MM.1S (cell line): ENCODE measurements around the gene EVA1B.

Experiments used
- DNase-seq: peaks from one replicate; pipeline ENCODE4 v3.0.0-alpha.2; 2015
- H2AFZ ChIP-seq: fragments of 300-600 bp; sonication (generic); 2 replicates; pipeline ENCODE4 v1.6.0; 2016; ENCODE audit warnings: antibody characterized with exemption, low read length
- H3F3A ChIP-seq: fragments of 300-600 bp; sonication (generic); 2 replicates; pipeline ENCODE4 v1.6.1; 2016; ENCODE audit warnings: mild to moderate bottlenecking, antibody characterized with exemption, low read length, moderate library complexity, mixed read lengths; ENCODE audit not compliant: insufficient read depth
- H3K27ac ChIP-seq: fragments of 300-600 bp; sonication (generic); 2 replicates; pipeline ENCODE4 v1.5.1; 2016; ENCODE audit warnings: mild to moderate bottlenecking, low read length
- H3K27me3 ChIP-seq: fragments of 300-600 bp; sonication (generic); replicated peaks from 2 replicates; pipeline ENCODE4 v1.6.0; 2016; ENCODE audit warnings: low read length; ENCODE audit not compliant: insufficient read depth
- H3K36me3 ChIP-seq: fragments of 300-600 bp; sonication (generic); replicated peaks from 2 replicates; pipeline ENCODE4 v1.6.1; 2016; ENCODE audit warnings: mild to moderate bottlenecking, low read length, mixed read lengths; ENCODE audit not compliant: insufficient read depth
- H3K4me1 ChIP-seq: fragments of 300-600 bp; sonication (generic); 2 replicates; pipeline ENCODE4 v1.6.1; 2016; ENCODE audit warnings: low read length, mixed read lengths
- H3K4me2 ChIP-seq: fragments of 300-600 bp; sonication (generic); 2 replicates; pipeline ENCODE4 v1.6.0; 2016; ENCODE audit warnings: low read depth, low read length
- H3K4me3 ChIP-seq: fragments of 300-600 bp; sonication (generic); 2 replicates; pipeline ENCODE4 v1.5.1; 2016; ENCODE audit warnings: low read length, mixed read lengths
- H3K79me2 ChIP-seq: fragments of 300-600 bp; sonication (generic); 2 replicates; pipeline ENCODE4 v1.6.1; 2016; ENCODE audit warnings: mixed run types, low read length, mixed read lengths
- H3K9ac ChIP-seq: fragments of 300-600 bp; sonication (generic); 2 replicates; pipeline ENCODE4 v1.6.1; 2016; ENCODE audit warnings: low read length, mixed read lengths
- H3K9me2 ChIP-seq: fragments of 300-600 bp; sonication (generic); replicated peaks from 2 replicates; pipeline ENCODE4 v1.6.1; 2016; ENCODE audit warnings: mild to moderate bottlenecking, low read length, mixed read lengths; ENCODE audit not compliant: insufficient read depth
- H3K9me3 ChIP-seq: fragments of 300-600 bp; sonication (generic); replicated peaks from 2 replicates; pipeline ENCODE4 v1.6.1; 2016; ENCODE audit warnings: mild to moderate bottlenecking, low read length, mixed read lengths; ENCODE audit not compliant: insufficient read depth
- H4K20me1 ChIP-seq: fragments of 300-600 bp; sonication (generic); 2 replicates; pipeline ENCODE4 v1.6.1; 2016; ENCODE audit warnings: mild to moderate bottlenecking, low read length, moderate library complexity, mixed read lengths; ENCODE audit not compliant: insufficient read depth
- CTCF ChIP-seq: fragments of 300-600 bp; sonication (generic); IDR thresholded peaks from 2 replicates; pipeline ENCODE4 v1.5.1; 2016; ENCODE audit warnings: antibody characterized with exemption, low read length, mixed read lengths
- EZH2 ChIP-seq: fragments of 300-600 bp; sonication (generic); optimal IDR thresholded peaks from 2 replicates; pipeline ENCODE3; 2017; ENCODE audit warnings: low read depth, mild to moderate bottlenecking, antibody characterized with exemption, low read length, mixed read lengths
- EZH2phosphoT487 ChIP-seq: fragments of 300-600 bp; sonication (generic); IDR thresholded peaks from 2 replicates; pipeline ENCODE4 v1.6.1; 2018; ENCODE audit warnings: antibody characterized with exemption, low read length

Gene EVA1B

DNA sequence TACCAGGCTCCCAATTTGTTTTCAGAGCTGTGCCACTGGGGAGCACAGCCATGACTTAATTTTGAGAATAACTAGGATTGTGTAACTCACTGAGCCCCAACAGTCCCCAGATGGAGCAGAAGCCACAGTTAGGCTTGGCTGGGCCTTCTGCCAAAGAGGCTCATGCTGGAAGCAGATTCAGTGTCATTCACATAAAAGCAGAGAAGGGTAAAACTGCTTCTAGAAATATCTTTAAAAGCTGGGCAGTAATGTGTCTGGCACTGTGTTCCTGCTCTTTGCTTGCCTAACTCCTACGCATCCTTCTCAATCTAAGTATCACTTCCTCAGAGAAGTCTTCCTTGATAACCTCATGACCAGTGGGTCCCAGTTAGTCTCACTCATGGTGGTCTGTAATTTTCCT, 41.9 kb upstream of the EVA1B start:
- H3K9me2 ChIP-seq = no peaks in the 10 kb centered on the region
- H3K27ac ChIP-seq = no peak overlapping the region
- no peak overlapping the region for H3K4me2 ChIP-seq
- no peak overlapping the region for H3K4me3 ChIP-seq
- no peak overlapping the region for H2AFZ ChIP-seq
- no peaks in the 10 kb centered on the region for H4K20me1 ChIP-seq
- no peaks in the 10 kb centered on the region for H3K27me3 ChIP-seq
- TF ChIP-seq CTCF (no peak), EZH2phosphoT487 (no peak), EZH2 (no peak)
- H3K79me2 ChIP-seq = peaks cover 51% of the 10 kb centered on the region
- no peak for DNase-seq
- no peaks in the 10 kb centered on the region; the same call in 1 of the 2 replicates for H3F3A ChIP-seq
- no peaks in the 10 kb centered on the region for H3K9me3 ChIP-seq
- H3K9ac ChIP-seq = no peak overlapping the region
- H3K4me1 ChIP-seq = peaks cover 7% of the 10 kb centered on the region; the same call in 1 of the 2 replicates
- H3K36me3 ChIP-seq = no peaks in the 10 kb centered on the region; the same call in 1 of the 2 replicates

DNA sequence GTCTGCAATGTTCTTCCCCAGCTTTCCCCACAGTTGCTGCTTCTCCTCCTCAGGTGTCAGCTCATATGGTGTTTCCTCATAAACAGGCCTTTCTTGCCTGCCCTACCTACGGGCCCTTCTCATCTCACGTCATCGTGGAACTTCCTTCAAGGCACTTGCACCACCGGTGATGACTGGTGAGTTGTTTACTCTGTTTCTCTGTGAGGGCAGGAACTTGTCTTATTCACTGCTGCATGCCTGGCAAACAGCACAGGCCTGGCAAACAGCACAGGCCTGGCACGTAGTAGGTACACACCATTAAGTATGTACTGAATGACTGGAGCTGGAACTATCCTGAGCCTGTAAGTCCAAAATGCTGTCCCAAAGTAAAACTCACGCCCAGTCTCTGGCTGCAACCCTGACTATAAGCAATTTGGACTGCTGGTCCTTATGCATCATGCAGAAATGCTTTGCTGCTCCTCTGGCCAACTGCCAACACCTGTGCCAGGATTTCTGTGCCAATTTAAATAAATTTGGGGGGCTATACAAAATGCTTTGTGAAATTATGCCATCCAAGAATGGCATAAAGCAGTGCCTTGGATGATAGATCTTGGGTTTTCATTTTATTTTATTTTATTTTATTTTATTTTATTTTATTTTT, 36.6 kb upstream of the EVA1B start:
- Histone ChIP-seq H3K4me2 (no peak overlapping the region), H3K4me1 (no peaks in the 10 kb centered on the region), H3K27ac (no peak overlapping the region), H3K79me2 (0 out of 2 replicates have a peak, but pooled peaks cover 14% of the 10 kb centered on the region), H3K9ac (no peak overlapping the region), H3K36me3 (peaks cover 2% of the 10 kb centered on the region; the same call in 1 of the 2 replicates), H3K9me3 (no peaks in the 10 kb centered on the region), H3K9me2 (no peaks in the 10 kb centered on the region), H3F3A (no peaks in the 10 kb centered on the region), H2AFZ (no peak overlapping the region), H3K4me3 (no peak overlapping the region), H4K20me1 (no peaks in the 10 kb centered on the region), H3K27me3 (no peaks in the 10 kb centered on the region)
- TF ChIP-seq EZH2 = no peak
- DNase-seq = no peak

- no peaks in the 10 kb centered on the region for H3K27me3 ChIP-seq
- peaks cover 2% of the 10 kb centered on the region; the same call in 1 of the 2 replicates for H3K36me3 ChIP-seq
- H3K4me1 ChIP-seq = no peaks in the 10 kb centered on the region
- no peaks in the 10 kb centered on the region for H4K20me1 ChIP-seq
- H3K9me3 ChIP-seq = no peaks in the 10 kb centered on the region
- H3F3A ChIP-seq = no peaks in the 10 kb centered on the region
- no peak for DNase-seq
- no peak overlapping the region for H3K4me3 ChIP-seq
- H3K79me2 ChIP-seq = 0 out of 2 replicates have a peak, but pooled peaks cover 14% of the 10 kb centered on the region
- no peak overlapping the region for H3K4me2 ChIP-seq
- H2AFZ ChIP-seq = no peak overlapping the region
- TF ChIP-seq CTCF (no peak), EZH2phosphoT487 (no peak), EZH2 (no peak)
- no peak overlapping the region for H3K27ac ChIP-seq
- no peak overlapping the region for H3K9ac ChIP-seq
- no peaks in the 10 kb centered on the region for H3K9me2 ChIP-seq
Measured at GRCh38 chr1:36359383-36359782, 35.9 kb upstream of the EVA1B start.

DNA sequence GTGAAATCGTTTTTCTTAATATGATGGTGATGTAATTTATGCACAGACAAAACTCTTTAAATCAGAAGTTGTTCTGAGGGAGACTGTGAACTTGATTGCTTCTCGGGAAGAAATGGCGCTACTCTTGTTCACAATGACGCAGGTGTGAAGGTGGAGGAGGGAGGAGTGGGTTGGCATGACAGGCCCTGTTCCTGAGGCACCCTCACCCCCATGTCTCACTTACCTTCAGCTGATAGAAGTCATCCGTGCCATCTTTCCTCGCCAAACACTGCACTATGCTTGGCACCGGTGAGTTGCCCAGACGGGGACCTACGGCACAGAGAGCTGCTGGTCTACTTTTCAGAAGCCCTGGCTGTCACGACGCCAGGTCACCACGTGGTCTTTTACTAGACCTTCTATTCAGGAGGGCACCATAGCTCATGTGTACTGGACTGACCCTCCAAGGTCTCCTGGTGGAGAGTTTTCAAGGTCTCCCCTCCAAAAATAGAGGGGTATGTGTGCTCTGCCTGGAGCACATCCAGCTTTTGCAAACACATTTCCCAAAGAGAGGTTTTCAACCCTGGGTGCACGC, 35.2 kb upstream of the EVA1B start:
- Histone ChIP-seq H3K4me3 (no peak overlapping the region), H3F3A (no peaks in the 10 kb centered on the region), H2AFZ (no peak overlapping the region), H3K9me3 (no peaks in the 10 kb centered on the region), H3K79me2 (0 out of 2 replicates have a peak, but pooled peaks cover 14% of the 10 kb centered on the region), H3K36me3 (peaks cover 2% of the 10 kb centered on the region; the same call in 1 of the 2 replicates), H3K27me3 (no peaks in the 10 kb centered on the region), H3K4me1 (no peaks in the 10 kb centered on the region), H3K4me2 (no peak overlapping the region), H3K9me2 (no peaks in the 10 kb centered on the region), H3K27ac (no peak overlapping the region), H3K9ac (no peak overlapping the region), H4K20me1 (no peaks in the 10 kb centered on the region)
- DNase-seq = no peak
- TF ChIP-seq CTCF = no peak
